Thyroid gland (tissue), 4 donors: Measurements from ENCODE around the gene DNER.

Source experiments
- CTCF ChIP-seq, 6 experiments: fragments of 200-600 bp in 3 of 6; fragments of 450-650 bp in 3 of 6; sonication (generic) in 3 of 6; IDR thresholded peaks; one replicate each; pipeline ENCODE4 v1.5.1; 2016 to 2019; ENCODE audit warnings: antibody characterized with exemption in 6 of 6, mild to moderate bottlenecking in 2 of 6, inconsistent platforms in 1 of 6, moderate library complexity in 1 of 6
- POLR2A ChIP-seq, 2 donors: fragments of 450-650 bp; IDR thresholded peaks; one replicate each; pipeline ENCODE4 v1.6.1; 2017; ENCODE audit warnings: antibody characterized with exemption in 2 of 2, mild to moderate bottlenecking in 2 of 2, moderate library complexity in 1 of 2

DNA sequence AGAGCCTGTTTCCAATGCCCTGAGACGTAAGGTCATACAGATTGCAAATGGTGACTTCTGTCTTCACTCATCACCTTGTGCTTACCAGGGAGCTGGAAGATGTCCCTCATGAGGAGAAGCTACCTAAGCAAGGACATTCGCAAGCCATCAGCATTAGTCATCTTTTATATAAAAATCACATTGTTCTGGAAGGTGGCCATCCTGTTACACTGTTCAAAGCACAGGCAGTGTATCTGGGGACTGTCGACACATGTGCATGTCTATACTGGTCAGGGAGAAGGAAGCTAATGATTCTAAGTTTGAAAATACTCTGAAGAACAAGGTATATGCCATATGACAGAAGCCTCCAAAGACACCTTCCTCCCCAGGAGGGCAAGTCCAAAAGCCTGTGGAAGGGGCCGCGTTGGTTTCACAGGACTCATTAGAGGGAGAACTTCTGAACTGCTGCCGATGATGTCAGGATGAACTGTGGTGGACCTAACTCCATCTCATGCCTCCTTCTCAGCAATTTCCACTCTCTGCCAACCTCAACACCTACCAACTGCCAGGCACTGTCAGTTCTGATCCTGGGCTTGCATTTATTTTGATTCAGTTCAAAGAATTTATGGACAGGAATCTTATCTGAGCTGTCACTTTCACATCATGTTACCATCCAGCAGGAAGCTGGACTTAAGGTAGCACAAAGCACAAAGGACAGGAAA is 39.4 kb downstream of the DNER start:
- TF ChIP-seq CTCF (IDR thresholded peaks at IDR 0.05) (no peak), POLR2A (IDR thresholded peaks at IDR 0.05) (no peak)
